ENCODE results near the gene GPN2.

Gene GPN2

GRCh38 chr1:26833432-26834405 is 56.4 kb downstream of the GPN2 start:
- peak overlapping the region; percentile 57 for H3K4me3 ChIP-seq (ENCODE audit: low read length)
- no peak overlapping the region for H2AFZ ChIP-seq (ENCODE audit: low read depth, low read length)
- TF ChIP-seq EZH2phosphoT487 (IDR thresholded peaks at IDR 0.05; ENCODE audit: low read depth) = no peak
- TF ChIP-seq CTCF (IDR thresholded peaks at IDR 0.05; ENCODE audit: low read depth, low read length) = 0 out of 2 replicates have a peak, but pooled peaks have one; percentile 7
- H3K79me2 ChIP-seq (ENCODE audit: low read length) = peaks cover 30% of the 10 kb centered on the region
- H3K27ac ChIP-seq (ENCODE audit: low read length) = peak overlapping the region; percentile 82
- peak overlapping the region; percentile 80 for H3K4me2 ChIP-seq (ENCODE audit: low read length)
- H3K36me3 ChIP-seq (replicated peaks; ENCODE audit: low read depth, low read length) = peaks cover 40% of the 10 kb centered on the region
- peak overlapping the region; percentile 69 for H3K9ac ChIP-seq (ENCODE audit: low read length)
- no peaks in the 10 kb centered on the region for H3K9me3 ChIP-seq (ENCODE audit: insufficient read depth, low read length)
- no peaks in the 10 kb centered on the region for H3K27me3 ChIP-seq (ENCODE audit: low read depth, low read length)
- peaks cover 7% of the 10 kb centered on the region for H4K20me1 ChIP-seq (ENCODE audit: insufficient read depth, low read length)
- H3K4me1 ChIP-seq (ENCODE audit: low read length) = peaks cover 38% of the 10 kb centered on the region

- Histone ChIP-seq H3K9me3 (ENCODE audit: insufficient read depth, low read length) (no peaks in the 10 kb centered on the region), H3K4me1 (ENCODE audit: low read length) (peaks cover 37% of the 10 kb centered on the region)
Measured at GRCh38 chr1:26832249-26832960, 57.7 kb downstream of the GPN2 start.

GRCh38 chr1:26831546-26832248 is 58.4 kb downstream of the GPN2 start:
- TF ChIP-seq EZH2phosphoT487 (IDR thresholded peaks at IDR 0.05; ENCODE audit: low read depth) = no peak
- peaks cover 7% of the 10 kb centered on the region for H4K20me1 ChIP-seq (ENCODE audit: insufficient read depth, low read length)
- H3K4me2 ChIP-seq (ENCODE audit: low read length) = no peak overlapping the region
- no peak overlapping the region for H3K27ac ChIP-seq (ENCODE audit: low read length)
- H3K9me3 ChIP-seq (ENCODE audit: insufficient read depth, low read length) = no peaks in the 10 kb centered on the region
- no peaks in the 10 kb centered on the region for H3K27me3 ChIP-seq (ENCODE audit: low read depth, low read length)
- H3K4me3 ChIP-seq (ENCODE audit: low read length) = no peak overlapping the region
- peaks cover 40% of the 10 kb centered on the region for H3K36me3 ChIP-seq (replicated peaks; ENCODE audit: low read depth, low read length)
- peaks cover 37% of the 10 kb centered on the region for H3K4me1 ChIP-seq (ENCODE audit: low read length)
- peaks cover 50% of the 10 kb centered on the region for H3K79me2 ChIP-seq (ENCODE audit: low read length)
- H2AFZ ChIP-seq (ENCODE audit: low read depth, low read length) = no peak overlapping the region
- no peak overlapping the region for H3K9ac ChIP-seq (ENCODE audit: low read length)

More at GRCh38 chr1:26832249-26832960, 57.7 kb downstream of the GPN2 start:
- Histone ChIP-seq H4K20me1 (ENCODE audit: insufficient read depth, low read length) (peaks cover 7% of the 10 kb centered on the region), H3K36me3 (replicated peaks; ENCODE audit: low read depth, low read length) (peaks cover 40% of the 10 kb centered on the region), H3K4me3 (ENCODE audit: low read length) (no peak overlapping the region), H3K27me3 (ENCODE audit: low read depth, low read length) (no peaks in the 10 kb centered on the region), H2AFZ (ENCODE audit: low read depth, low read length) (no peak overlapping the region), H3K9ac (ENCODE audit: low read length) (no peak overlapping the region), H3K27ac (ENCODE audit: low read length) (peak overlapping the region; percentile 82; the same call in 1 of the 2 replicates), H3K4me2 (ENCODE audit: low read length) (peak overlapping the region; percentile 80), H3K79me2 (ENCODE audit: low read length) (peaks cover 43% of the 10 kb centered on the region)
- TF ChIP-seq EZH2phosphoT487 (IDR thresholded peaks at IDR 0.05; ENCODE audit: low read depth) (no peak), CTCF (IDR thresholded peaks at IDR 0.05; ENCODE audit: low read depth, low read length) (no peak)

GRCh38 chr1:26831059-26831458 is 59.0 kb downstream of the GPN2 start:
- peaks cover 38% of the 10 kb centered on the region for H3K36me3 ChIP-seq (replicated peaks; ENCODE audit: low read depth, low read length)

More at GRCh38 chr1:26831059-26831458, 59.0 kb downstream of the GPN2 start:
- H3K9me3 ChIP-seq (ENCODE audit: insufficient read depth, low read length) = no peaks in the 10 kb centered on the region
- no peaks in the 10 kb centered on the region for H3K27me3 ChIP-seq (ENCODE audit: low read depth, low read length)
- H3K4me1 ChIP-seq (ENCODE audit: low read length) = peaks cover 39% of the 10 kb centered on the region
- H2AFZ ChIP-seq (ENCODE audit: low read depth, low read length) = no peak overlapping the region
- H3K27ac ChIP-seq (ENCODE audit: low read length) = no peak overlapping the region
- H3K79me2 ChIP-seq (ENCODE audit: low read length) = peaks cover 54% of the 10 kb centered on the region
- TF ChIP-seq CTCF (IDR thresholded peaks at IDR 0.05; ENCODE audit: low read depth, low read length) = no peak
- no peak for TF ChIP-seq EZH2phosphoT487 (IDR thresholded peaks at IDR 0.05; ENCODE audit: low read depth)
- peaks cover 7% of the 10 kb centered on the region for H4K20me1 ChIP-seq (ENCODE audit: insufficient read depth, low read length)
- no peak overlapping the region for H3K4me2 ChIP-seq (ENCODE audit: low read length)
- no peak overlapping the region for H3K4me3 ChIP-seq (ENCODE audit: low read length)
- no peak overlapping the region for H3K9ac ChIP-seq (ENCODE audit: low read length)
